Raji (cell line): ENCODE measurements around the gene STAMBP.

ENCODE experiments used
- POLR2A ChIP-seq: IDR thresholded peaks from 2 replicates; pipeline ENCODE4 v1.6.1; 2011; ENCODE audit warnings: low read depth, low read length, control low read depth; ENCODE audit not compliant: insufficient read depth

STAMBP gene

DNA sequence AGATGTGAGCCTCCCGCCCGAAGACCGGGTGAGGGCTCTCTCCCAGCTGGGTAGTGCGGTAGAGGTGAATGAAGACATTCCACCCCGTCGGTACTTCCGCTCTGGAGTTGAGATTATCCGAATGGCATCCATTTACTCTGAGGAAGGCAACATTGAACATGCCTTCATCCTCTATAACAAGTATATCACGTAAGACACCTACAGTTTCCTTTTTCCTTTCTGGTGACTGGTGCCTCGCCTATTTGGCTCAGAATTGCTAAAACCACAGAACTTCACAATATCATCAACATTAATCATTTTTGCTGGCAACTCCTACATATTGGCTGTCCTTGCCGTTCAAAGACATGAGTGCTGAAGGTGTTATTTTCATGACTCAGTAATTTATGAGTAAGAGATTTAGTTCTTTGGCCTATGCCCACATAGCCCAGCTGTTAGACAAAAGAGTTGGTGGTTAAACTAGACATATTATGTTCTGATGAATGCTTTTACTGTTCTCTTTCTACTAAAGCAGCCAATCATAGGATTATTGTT, 2.2 kb downstream of the STAMBP start:
- TF ChIP-seq POLR2A = no peak

GRCh38 chr2:73832930-73833329, 4.2 kb downstream of the STAMBP start:
- TF ChIP-seq POLR2A = no peak

DNA sequence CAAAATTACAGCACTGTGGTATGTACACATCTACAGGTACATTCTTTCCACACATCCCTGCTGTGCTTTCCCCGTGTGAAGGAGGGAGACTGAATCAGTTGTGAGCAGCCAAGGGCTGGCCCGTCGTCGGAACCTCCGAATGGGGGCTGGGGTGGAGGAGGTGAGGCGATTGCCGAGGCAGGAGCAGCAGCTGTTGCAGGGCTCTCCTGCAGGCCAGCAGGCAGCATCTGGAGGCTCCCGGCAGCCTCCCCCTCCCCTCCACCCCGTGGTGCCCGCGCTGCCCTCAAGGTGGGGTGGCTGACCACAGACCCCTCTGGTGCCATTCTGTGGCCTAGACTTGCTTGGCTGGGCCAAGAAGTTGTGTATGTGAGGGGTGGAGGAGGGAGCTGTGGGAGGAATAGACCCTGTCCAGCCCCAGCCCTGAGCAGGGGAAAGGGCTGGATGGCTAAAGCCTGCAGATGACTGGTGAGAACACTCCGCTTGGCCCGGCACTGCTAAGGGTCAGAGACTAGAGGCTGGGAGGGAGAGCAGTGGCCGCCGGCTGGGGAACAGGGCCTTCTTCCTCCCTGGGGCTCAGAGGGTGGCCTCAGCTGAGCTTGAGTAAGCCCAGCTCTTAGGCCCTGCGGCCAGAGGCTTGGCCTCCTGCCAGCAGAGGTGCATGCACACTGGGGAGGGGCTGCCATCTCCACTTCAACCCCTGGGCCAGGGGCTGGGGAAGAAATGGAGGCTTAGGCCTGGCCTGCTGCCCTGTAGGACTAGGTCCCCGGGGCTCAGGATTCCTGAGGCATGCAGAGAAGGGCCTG, 7.6 kb downstream of the STAMBP start:
- no peak for TF ChIP-seq POLR2A

DNA sequence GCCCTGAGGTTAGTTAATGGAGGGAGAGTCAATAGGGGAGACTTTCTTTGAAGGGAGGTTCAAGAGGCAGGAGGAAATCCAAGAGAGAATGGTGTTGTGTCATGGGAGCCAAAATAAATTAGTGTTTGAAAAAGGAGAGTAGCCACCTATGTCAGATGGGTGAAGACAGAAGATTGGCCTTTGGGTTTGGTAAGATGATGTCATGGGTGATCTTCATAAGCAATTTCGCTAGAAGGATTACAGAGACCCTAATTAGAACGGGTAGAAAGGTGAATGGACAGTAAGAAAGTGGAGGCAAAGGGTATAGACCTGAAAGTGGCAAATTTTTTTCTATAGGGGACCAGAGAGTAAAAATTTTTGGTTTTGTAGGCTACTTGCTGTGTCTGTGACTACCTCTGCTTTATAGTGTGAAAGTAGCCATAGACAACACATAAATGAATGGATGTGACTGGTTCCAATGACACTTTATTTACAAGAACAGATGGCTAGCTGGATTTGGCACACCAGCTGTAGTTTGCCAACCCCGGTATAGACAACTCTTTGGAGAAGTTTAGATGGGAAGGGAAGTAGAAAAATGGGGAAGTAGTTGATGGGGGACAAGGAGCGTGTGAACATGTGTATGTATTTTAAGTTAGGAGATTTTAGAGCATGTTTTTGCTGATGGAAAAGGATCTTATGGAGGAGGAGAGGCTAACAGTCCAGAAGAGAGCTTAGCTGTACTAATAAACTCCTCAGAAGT, 9.3 kb downstream of the STAMBP start:
- TF ChIP-seq POLR2A = no peak

DNA sequence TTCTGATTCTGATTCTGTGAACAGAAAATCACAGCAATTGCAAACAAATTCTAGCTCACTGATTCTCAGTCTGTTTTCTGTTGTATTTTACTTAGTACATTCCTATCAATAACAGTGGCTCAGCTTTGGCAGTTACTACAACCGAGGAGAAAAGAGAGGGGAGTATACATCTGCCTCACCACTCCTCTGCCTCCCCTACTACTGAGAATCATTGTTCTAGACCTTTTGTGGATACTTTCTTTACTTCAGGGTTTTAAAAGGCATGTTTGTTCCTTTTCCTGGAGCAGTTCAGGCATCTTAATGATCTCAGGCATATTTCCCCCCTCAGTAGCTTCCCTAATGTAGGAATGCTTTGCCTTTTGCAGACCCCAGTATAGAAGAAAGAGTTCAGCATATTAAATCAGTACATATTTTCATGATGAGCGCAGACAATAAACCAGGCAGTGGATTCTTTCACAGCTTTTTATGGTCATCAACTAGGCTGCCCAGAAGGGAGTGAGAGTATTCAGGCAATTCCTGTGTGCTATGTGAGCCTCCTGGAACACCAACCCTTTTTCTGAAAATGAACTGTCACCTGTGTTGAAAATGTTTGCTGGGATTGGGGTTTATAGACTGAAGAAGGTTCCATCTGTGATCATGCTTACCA, 10.3 kb downstream of the STAMBP start:
- no peak for TF ChIP-seq POLR2A

DNA sequence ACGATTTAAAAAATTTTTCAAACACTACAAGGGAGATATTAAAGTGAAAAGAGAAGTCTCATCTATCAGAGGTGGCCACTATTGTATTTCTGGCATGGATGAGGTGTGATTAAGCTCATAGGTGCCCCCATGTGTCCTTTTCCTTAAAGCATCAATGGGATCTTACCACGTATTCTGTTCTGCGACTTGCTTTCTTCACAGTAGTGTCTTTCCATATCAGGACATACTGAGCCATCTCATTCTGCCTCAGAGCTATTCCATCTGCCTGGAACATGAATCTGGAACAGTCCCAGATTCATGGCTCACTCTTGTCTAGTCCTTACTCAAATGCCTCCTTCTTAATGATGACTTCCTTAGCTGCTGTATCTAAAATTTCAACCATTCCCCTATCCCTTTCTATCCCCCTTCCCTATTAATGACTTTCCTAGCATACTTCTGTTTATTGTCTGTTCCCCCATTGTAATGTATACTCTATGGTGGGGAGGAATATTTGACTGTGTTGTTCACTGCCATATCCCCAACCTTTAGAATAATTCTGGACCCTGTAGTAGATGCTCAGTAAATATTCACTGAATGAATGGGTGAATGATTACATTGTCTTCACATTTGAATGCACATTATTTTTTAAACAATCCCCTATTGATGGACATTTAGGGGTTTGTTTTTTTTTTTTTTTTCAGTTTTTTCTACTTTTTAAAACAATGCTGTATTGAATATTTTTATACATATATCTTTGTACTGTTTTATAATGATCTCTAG, 11.1 kb downstream of the STAMBP start:
- TF ChIP-seq POLR2A = no peak

DNA sequence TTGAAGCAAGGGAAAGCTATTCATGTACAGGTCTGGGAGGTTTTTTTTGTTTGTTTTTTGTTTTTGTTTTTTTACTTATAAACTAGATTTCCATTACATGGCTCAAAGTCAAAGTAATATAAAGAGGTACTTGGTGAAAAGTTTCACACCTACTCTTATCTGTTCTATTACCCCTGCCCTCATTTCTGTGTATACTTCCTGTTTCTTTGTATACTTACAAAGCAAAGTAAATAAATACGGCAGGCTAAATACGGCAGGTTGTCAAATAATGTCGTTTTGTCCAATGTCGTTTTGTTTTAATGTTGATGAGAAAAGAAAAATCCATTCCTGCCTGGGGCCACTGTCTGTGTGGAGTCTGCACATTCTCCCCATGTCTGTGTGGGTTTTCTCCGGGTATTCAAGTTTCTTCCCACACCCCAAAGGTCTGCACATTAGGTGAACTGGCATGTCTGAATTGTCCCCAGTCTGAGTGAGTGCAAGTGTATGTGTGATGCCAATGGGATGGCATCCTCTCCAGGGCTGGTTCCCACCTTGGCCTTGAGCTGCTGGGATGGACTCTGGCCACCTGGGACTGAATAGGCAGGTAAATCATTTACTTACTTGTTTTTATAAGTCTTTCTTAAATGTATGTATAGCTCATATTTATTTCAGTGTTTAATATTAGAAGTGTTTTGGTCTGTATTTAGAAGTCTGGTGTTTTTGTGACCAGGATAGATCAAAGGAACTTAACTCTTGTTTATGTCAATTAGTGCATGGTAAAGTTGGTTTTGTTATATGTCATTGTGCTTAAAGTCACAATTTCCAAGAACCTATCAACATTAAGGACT, 13.4 kb downstream of the STAMBP start:
- TF ChIP-seq POLR2A = no peak

- TF ChIP-seq POLR2A = no peak
Measured at GRCh38 chr2:73842739-73843019, 13.9 kb downstream of the STAMBP start.

DNA sequence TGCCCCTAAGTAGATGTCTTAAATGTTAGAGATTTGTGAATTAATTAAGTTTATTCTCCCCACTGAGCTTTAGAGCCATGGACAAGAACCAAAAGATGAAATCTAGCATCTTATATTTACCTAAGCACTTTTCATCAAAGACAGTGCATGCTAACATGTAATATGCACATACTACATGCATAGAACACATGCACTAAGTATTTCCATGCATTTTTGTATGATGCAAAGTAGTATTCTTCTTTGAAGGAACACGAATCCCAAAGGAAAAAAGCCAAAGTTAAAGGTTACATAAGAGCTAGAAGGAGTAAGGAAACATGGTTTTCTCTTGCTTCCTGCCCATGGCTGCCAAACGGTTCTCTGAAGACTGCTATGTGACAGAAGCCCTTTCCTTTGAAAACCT, 15.3 kb downstream of the STAMBP start:
- no peak for TF ChIP-seq POLR2A

GRCh38 chr2:73850009-73850408, 21.2 kb downstream of the STAMBP start:
- no peak for TF ChIP-seq POLR2A

GRCh38 chr2:73851274-73851673, 22.5 kb downstream of the STAMBP start:
- TF ChIP-seq POLR2A = no peak

DNA sequence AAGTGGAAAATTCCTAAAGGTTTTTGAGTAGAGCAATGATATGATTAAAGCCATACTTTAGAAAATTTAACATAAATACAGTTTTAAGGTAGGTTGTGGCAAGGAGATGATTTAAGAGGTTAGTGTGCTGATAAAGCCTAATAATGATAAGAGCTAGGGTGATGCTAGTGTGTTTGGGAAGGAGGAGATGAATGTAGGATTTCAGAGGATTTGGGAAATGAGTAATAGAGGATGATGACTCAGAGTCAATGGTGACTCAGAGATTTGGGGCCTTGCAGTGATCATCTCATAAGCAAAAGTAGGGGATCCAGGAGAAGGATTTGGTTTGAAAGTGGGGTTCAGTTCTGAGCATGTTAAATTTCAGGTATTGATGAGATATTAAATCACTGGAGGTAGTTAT, 23.3 kb downstream of the STAMBP start:
- TF ChIP-seq POLR2A = no peak

DNA sequence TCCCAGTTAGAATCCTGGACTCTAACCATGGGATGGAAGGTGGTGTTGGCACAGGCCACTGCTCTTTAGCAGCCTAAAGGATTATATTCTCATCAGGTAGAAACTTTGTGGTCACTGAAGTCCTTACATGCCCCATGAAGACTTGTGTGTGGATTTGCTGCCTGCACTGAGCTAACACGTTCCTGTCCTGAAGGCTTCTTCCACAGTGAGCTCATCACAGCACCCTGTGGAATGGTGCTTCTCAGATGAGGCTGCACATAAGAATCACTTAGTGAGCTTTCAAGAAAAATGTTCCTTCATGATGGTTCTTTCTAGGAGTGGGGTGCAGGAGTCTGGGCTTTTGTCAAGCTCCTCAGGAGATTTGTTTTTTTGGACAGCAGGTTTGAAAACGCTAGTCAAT, 26.8 kb downstream of the STAMBP start:
- TF ChIP-seq POLR2A = no peak

DNA sequence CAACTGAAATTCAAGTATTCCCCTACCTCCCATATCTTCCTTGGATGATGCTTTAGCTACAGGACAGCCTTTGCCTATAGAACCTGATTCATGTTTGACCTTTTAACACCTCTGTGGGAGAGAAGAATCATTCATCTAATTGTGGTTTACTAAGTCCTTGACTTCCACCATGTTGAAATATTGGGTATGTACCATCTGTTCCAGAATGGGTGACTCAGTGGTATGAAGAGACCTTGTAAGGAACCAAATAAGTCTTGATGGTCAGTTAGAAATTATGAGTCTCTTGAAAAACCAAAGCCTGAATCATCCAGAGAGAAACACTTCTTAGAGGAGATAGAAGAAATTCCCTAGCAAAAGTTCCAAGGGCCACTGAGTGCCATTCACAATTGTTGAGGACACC, 27.5 kb downstream of the STAMBP start:
- no peak for TF ChIP-seq POLR2A
